Pancreas (tissue), 10 donors: ENCODE data around the gene HDAC4. TPM values are rescaled to one million over a fixed set of nuclear protein-coding genes. Genes with fewer than 3 reads are reported as not detected.

ENCODE experiments used
- ATAC-seq, 4 donors: fragments of 200-7000 bp; cut with Tn5 transposase; one replicate each; pipeline versions ENCODE4 v1.8.0 to v1.9.1; 2020; ENCODE audit warnings: mild to moderate bottlenecking in 4 of 4, moderate library complexity in 4 of 4
- DNase-seq, 6 donors: peaks; one replicate each; pipeline ENCODE4 v3.0.0-alpha.2; 2020
- FAIRE-seq: peaks from 2 replicates; lab custom pipeline; 2012; peaks lifted over from hg19 to GRCh38; lab: Jason Lieb, UNC
- H3K27ac ChIP-seq, 4 donors: fragments of 200-600 bp; sonication (generic); 1 replicate in 3 of 4; 2 replicates in 1 of 4; pipeline versions ENCODE4 v1.5.0 to v1.8.0; 2020
- H3K27me3 ChIP-seq, 4 donors: fragments of 200-600 bp; one replicate each; pipeline ENCODE4 v1.8.0; 2021
- H3K36me3 ChIP-seq, 3 donors: fragments of 200-600 bp; sonication (generic) in 1 of 3; one replicate each; pipeline versions ENCODE4 v1.5.0 to v1.8.0; 2020 to 2021
- H3K4me1 ChIP-seq, 3 donors: fragments of 200-600 bp; one replicate each; pipeline ENCODE4 v1.8.0; 2021
- H3K4me3 ChIP-seq, 4 donors: fragments of 200-600 bp; sonication (generic) in 2 of 4; one replicate each; pipeline versions ENCODE4 v1.5.0 to v1.8.0; 2020 to 2021
- H3K9me3 ChIP-seq, 4 donors: fragments of 200-600 bp; one replicate each; pipeline ENCODE4 v1.8.0; 2021
- WGBS, 2 donors: extraction: QIAGEN DNeasy Blood & Tissue Kit; methylation state at CpG; one replicate each; pipeline ENCODE4 v1.1.7; 2013; 5-methylcytosine and 5-hydroxymethylcytosine counted together
- intact Hi-C, 3 donors: fragments of 100-400 bp; cut with DNase I; formaldehyde crosslinking; loops; one replicate each; pipeline versions ENCODE4 v1.11.1 to v1.14.2; 2022
- polyA plus RNA-seq, 2 donors: library from polyadenylated mRNA; stranded (reverse); fragments of 200-250 nt; gene quantifications; one replicate each; pipeline ENCODE4 v1.2.3, GENCODE V29; 2013
- total RNA-seq, 6 donors: library from RNA; stranded (reverse); fragmentation: NEBNext Ultra II Directional in 4 of 6; extraction: Animal tissue kit (Norgen Biotek cat#: 25700) in 4 of 6; gene quantifications; one replicate each; pipeline versions ENCODE4 v1.2.1 to v1.2.4, GENCODE V29; 2021 to 2023
- TF ChIP-seq, protein P1 (sequence below), 4 donors: fragments of 200-600 bp; sonication (generic) in 3 of 4; IDR thresholded peaks; one replicate each; pipeline versions ENCODE4 v1.5.0 to v1.8.0; 2021; ENCODE audit warnings: antibody characterized with exemption in 4 of 4
- donor health status: healthy with polysubstance abuse.
- donor health status: DM: no; HTN: no; CAD: no; lungs with moderate emphysema.
- donor health status: DM: no; HTN: no; CAD: no.
- donor health status: control.
- donor health status: control.
- donor health status: Bipolar disorder and iron deficiency.
- donor health status: DM: yes; HTN: yes; CAD: no.
- donor health status: DM: no; HTN: no; CAD: no.
- donor health status: DM: no; HTN: no; CAD: no.
- donor health status: DM: yes; HTN: yes; CAD: no.

Gene HDAC4
- total and polyA plus RNA-seq, 8 donors, result 8.2 to 31.8 (median 16.6) TPM

DNA sequence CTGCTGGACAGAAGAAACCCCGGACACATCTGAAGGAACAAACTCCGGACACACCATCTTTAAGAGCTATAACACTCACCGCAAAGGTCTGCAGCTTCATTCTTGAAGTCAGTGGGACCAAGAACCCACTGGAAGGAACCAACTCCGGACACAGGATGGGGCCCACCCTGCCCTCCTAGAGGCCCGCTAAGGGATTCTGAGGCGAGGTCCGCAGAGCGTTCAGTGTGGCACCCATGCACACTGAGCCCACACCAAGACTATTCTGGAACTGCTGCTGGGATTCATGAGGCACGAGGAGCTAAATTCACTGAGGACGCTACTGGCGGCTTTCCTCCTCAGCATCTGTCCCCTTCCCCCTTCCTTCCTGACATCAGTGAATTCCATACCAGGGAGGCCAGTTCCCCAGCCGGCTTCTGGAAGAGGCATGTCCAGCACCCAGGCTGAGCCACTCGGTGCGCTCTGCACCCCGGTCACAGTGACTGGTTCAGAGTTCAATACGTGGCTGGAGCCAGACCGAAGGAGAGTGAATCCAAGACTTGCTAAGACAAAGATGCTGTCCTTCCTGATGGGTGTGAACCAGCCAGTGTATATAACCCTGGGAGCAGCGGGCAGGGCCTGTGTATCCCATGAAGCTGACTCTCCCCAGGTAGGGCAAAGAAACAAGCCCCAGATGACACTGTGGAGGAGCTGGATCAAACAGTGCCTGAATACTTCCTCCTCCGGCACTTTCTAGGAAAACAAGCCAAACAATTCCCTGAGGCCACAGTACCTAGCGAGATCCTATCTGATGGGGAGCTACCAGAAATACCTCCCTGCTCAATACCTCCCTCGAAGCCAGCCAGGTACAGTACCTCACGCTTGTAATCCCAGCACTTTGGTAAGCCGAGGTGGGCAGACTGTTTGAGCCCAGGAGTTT, 11.1 kb downstream of the HDAC4 start:
- 98% methylated on average over 23 of the region's 23 CpGs for WGBS, 2 donors
- intact Hi-C loops, result no loop called here
- Histone ChIP-seq H3K36me3 (no peaks in the 10 kb centered on the region), H3K27ac (no peak overlapping the region), H3K4me3 (no peak overlapping the region), H3K27me3 (no peaks in the 10 kb centered on the region), H3K4me1 (peaks cover 0 to 5% (median 0%) of the 10 kb centered on the region in 3 donors), H3K9me3 (no peaks in the 10 kb centered on the region)
- DNase-seq (no peak), ATAC-seq (no peak), FAIRE-seq (no peak)
- TF ChIP-seq, protein P1, sequence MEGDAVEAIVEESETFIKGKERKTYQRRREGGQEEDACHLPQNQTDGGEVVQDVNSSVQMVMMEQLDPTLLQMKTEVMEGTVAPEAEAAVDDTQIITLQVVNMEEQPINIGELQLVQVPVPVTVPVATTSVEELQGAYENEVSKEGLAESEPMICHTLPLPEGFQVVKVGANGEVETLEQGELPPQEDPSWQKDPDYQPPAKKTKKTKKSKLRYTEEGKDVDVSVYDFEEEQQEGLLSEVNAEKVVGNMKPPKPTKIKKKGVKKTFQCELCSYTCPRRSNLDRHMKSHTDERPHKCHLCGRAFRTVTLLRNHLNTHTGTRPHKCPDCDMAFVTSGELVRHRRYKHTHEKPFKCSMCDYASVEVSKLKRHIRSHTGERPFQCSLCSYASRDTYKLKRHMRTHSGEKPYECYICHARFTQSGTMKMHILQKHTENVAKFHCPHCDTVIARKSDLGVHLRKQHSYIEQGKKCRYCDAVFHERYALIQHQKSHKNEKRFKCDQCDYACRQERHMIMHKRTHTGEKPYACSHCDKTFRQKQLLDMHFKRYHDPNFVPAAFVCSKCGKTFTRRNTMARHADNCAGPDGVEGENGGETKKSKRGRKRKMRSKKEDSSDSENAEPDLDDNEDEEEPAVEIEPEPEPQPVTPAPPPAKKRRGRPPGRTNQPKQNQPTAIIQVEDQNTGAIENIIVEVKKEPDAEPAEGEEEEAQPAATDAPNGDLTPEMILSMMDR (IDR thresholded peaks at IDR 0.05), result no peak

DNA sequence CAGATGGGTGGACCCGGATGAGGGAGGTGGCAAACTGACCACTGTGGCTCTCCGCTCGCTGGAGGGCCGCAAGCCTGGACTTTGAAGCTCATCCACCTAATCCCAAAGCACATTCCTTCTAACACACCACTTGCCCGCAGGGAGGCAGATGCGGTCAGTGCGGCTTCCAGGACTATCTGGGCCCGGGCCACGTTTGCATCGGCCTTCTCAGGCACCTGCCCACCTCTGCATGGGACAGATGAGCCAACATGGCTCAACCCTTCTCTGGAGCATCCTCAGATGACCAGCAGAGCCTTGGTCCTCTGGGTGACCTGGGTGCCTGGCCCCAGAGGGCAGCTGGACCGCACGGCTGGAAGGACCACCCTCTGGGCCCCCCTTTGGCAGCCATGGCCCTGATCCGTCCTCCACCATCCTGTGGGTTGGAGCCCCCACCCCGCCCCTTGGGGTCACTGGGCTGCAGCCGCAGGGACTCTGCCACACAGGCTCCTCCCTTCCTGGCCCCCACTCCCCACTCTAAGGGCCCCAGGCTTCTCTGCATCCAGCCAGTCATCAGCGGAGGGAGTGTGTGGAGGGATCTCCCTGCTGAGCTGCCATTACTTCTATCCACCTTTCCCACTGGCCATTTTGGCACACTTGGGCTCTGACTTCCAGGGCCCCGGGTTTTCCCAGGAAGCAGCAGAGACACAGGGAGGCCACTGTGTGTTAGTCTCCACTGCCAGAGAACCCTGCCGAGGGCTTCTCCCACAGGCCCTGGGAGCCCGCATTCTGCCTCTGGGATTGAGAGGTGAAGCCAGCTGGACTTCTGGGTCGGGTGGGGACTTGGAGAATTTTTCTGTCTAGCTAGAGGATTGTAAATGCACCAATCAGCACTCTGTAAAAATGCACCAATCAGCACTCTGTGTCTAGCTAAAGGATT, 12.3 kb downstream of the HDAC4 start:
- Histone ChIP-seq H3K27me3 (no peaks in the 10 kb centered on the region), H3K9me3 (no peaks in the 10 kb centered on the region), H3K4me1 (peaks cover 0 to 4% (median 0%) of the 10 kb centered on the region in 3 donors), H3K27ac (no peak overlapping the region), H3K36me3 (no peaks in the 10 kb centered on the region), H3K4me3 (no peak overlapping the region)
- FAIRE-seq (no peak), ATAC-seq (no peak), DNase-seq (peak in 1 of 6 donors; percentile 49)
- TF ChIP-seq, protein P1 (IDR thresholded peaks at IDR 0.05), result no peak
- 94 to 97% methylated on average over 20 of the region's 20 CpGs for WGBS, 2 donors
- intact Hi-C loops, result no loop called here

DNA sequence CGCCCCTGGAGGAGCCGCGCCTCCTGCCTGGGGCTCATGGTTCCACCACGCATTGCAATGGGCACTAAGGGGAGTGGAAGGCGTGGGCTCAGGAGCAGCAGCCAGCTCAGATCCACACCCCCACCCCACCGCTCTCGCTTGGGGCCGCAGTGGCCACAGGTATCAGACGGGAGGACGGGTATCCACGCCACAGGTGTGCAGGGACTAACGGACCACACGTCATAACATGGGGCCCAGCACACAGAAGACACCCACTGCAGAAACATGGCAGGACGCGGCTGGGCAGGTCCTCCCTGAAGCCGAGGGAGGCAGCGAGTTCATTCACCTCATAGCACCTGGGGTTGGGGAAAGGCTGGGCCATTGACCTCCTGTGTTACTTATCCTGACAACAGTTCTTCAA, 13.0 kb downstream of the HDAC4 start:
- 95 to 98% methylated on average over 17 of the region's 17 CpGs for WGBS, 2 donors
- no peak for ATAC-seq

DNA sequence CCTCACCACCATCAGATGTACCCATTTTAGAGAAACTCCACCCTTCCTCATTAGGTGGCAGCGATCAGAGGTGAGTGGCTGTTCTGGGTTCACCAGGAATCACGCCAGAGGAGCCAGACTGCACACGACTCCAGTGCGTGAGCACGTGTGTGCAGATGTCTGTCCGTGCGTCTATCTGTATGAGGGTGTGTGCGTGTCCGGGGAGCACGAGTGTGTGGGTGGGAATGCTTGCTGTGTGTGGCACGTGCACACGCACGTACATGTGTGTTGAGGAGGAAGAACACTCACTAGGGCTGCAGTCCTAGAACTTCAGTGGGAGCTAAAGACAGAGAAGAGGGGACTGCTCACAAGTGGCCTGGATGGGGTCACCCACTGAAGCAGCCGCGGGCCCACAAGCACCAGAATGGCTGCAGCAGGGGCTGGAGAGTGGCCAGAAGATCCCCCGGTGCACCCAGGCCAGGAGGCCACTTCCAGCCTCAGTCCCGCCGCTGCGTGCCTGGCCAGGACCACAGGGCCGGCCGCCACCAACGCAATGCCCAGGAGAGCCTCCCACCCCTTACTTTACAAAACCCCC, 13.9 kb downstream of the HDAC4 start:
- H3K4me3 ChIP-seq, result no peak overlapping the region
- no peaks in the 10 kb centered on the region for H3K27me3 ChIP-seq
- no peaks in the 10 kb centered on the region for H3K4me1 ChIP-seq
- TF ChIP-seq, protein P1 (IDR thresholded peaks at IDR 0.05), result no peak
- FAIRE-seq (no peak), ATAC-seq (no peak), DNase-seq (peak in 2 of 6 donors; percentile 43 to 58)
- 93 to 94% methylated on average over 22 of the region's 22 CpGs for WGBS, 2 donors
- no peaks in the 10 kb centered on the region for H3K36me3 ChIP-seq
- no peaks in the 10 kb centered on the region for H3K9me3 ChIP-seq
- intact Hi-C loops, result no loop called here
- no peak overlapping the region for H3K27ac ChIP-seq

More for the DNA sequence above, 13.0 kb downstream of the HDAC4 start:
- Histone ChIP-seq H3K27me3 (no peaks in the 10 kb centered on the region), H3K36me3 (no peaks in the 10 kb centered on the region), H3K27ac (no peak overlapping the region), H3K4me1 (no peaks in the 10 kb centered on the region), H3K4me3 (no peak overlapping the region), H3K9me3 (no peaks in the 10 kb centered on the region)
- FAIRE-seq, result no peak
- intact Hi-C loops, result no loop called here
- TF ChIP-seq, protein P1 (IDR thresholded peaks at IDR 0.05), result no peak
- DNase-seq, result peak in 1 of 6 donors; percentile 42
